K562 (cell line): ENCODE results near the gene ZNF358. TPM values are rescaled to one million over a fixed set of nuclear protein-coding genes. Genes with fewer than 3 reads are reported as not detected.
A peak's percentile ranks its signal among the peaks of the same experiment; 100 is the strongest.

ENCODE experiments used
- ATAC-seq: fragments of 200-7000 bp; cut with Tn5 transposase; 3 replicates; pipeline ENCODE4 v1.9.1; 2020; ENCODE audit warnings: moderate library complexity
- BruUV-seq: library from RNA; stranded (reverse); fragments of 400-500 nt; replicated peaks from 2 replicates; lab custom pipeline; 2021; lab: Mats Ljungman, UMichigan
- CTCF ChIA-PET: fragments of 300-600 bp; formaldehyde crosslinking; extraction: SDS; loops from one replicate; lab custom pipeline; 2021; ENCODE audit warnings: low intra/inter-chr PET ratio; lab: Yijun Ruan, JAX
- POLR2A ChIA-PET: fragments of 300-600, 350-650 bp; sonication (Branson Sonifier 250); formaldehyde crosslinking; extraction: SDS; loops from one replicate; lab custom pipeline; 2021; ENCODE audit warnings: antibody characterized with exemption, inconsistent platforms; lab: Yijun Ruan, JAX
- DNase-seq, 4 experiments: peaks; one replicate each; pipeline versions ENCODE4 v3.0.0 to v3.0.0-alpha.2; 2011 to 2018; ENCODE audit warnings: low spot score in 3 of 4, mixed read lengths in 3 of 4; ENCODE audit errors: extremely low read depth in 1 of 4
- FAIRE-seq: peaks from 2 replicates; lab custom pipeline; 2011; peaks lifted over from hg19 to GRCh38; lab: Jason Lieb, UNC
- H2AFZ ChIP-seq: 2 replicates; pipeline ENCODE4 v1.6.0; 2011; ENCODE audit warnings: low read depth, low read length, control low read depth, inconsistent platforms
- H3K27ac ChIP-seq: fragments of 200-600 bp; 3 replicates; pipeline ENCODE4 v1.8.0; 2011; ENCODE audit warnings: low read depth, mild to moderate bottlenecking, control low read depth, inconsistent platforms, low read length, moderate library complexity, mixed read lengths; ENCODE audit errors: extremely low read depth
- H3K27me3 ChIP-seq, 2 experiments: fragments of 300-600 bp in 1 of 2; 2 replicates in 1 of 2; 3 replicates in 1 of 2; pipeline versions ENCODE4 v1.6.0 to v1.8.0; 2011; ENCODE audit warnings: inconsistent platforms in 2 of 2, low read length in 2 of 2, mild to moderate bottlenecking in 1 of 2, mixed read lengths in 1 of 2, moderate library complexity in 1 of 2; ENCODE audit not compliant: control insufficient read depth in 2 of 2, insufficient read depth in 2 of 2
- H3K36me3 ChIP-seq: fragments of 300-600 bp; 3 replicates; pipeline ENCODE4 v1.8.0; 2011; ENCODE audit warnings: mild to moderate bottlenecking, low read length, inconsistent platforms; ENCODE audit not compliant: control insufficient read depth, insufficient read depth
- H3K4me1 ChIP-seq, 2 experiments: fragments of 200-600 bp in 1 of 2; replicated peaks in 1 of 2; 2 replicates in 1 of 2; 3 replicates in 1 of 2; pipeline versions ENCODE4 v1.5.1 to v1.8.0; 2011; ENCODE audit warnings: inconsistent platforms in 2 of 2, low read length in 2 of 2, mild to moderate bottlenecking in 1 of 2, mixed read lengths in 1 of 2, moderate library complexity in 1 of 2; ENCODE audit not compliant: control insufficient read depth in 2 of 2, insufficient read depth in 2 of 2
- H3K4me2 ChIP-seq: 2 replicates; pipeline ENCODE4 v1.6.1; 2011; ENCODE audit warnings: low read length, control low read depth, inconsistent platforms, mixed read lengths; ENCODE audit not compliant: insufficient read depth
- H3K4me3 ChIP-seq: fragments of 200-600 bp; sonication (generic), shearing (Covaris generic); 2 replicates; pipeline ENCODE4 v1.5.1; 2016; ENCODE audit warnings: control low read depth, inconsistent platforms
- H3K79me2 ChIP-seq: fragments of 200-600 bp; 3 replicates; pipeline ENCODE4 v1.8.0; 2011; ENCODE audit warnings: low read length, inconsistent platforms; ENCODE audit not compliant: control insufficient read depth, insufficient read depth
- H3K9ac ChIP-seq, 2 experiments: 2 replicates each; pipeline versions ENCODE4 v1.6.0 to v1.6.1; 2011; ENCODE audit warnings: low read depth in 2 of 2, low read length in 2 of 2, control low read depth in 1 of 2, inconsistent platforms in 1 of 2, mild to moderate bottlenecking in 1 of 2, mixed read lengths in 1 of 2; ENCODE audit not compliant: insufficient read depth in 1 of 2
- H3K9me1 ChIP-seq: one replicate; pipeline ENCODE4 v1.6.0; 2011; ENCODE audit warnings: inconsistent platforms, mild to moderate bottlenecking, low read length, moderate library complexity; ENCODE audit not compliant: control insufficient read depth, insufficient read depth
- H3K9me3 ChIP-seq: replicated peaks from 2 replicates; pipeline ENCODE4 v1.5.1; 2011; ENCODE audit warnings: low read depth, low read length, inconsistent platforms; ENCODE audit not compliant: control insufficient read depth, insufficient read depth
- H4K20me1 ChIP-seq: replicated peaks from 2 replicates; pipeline ENCODE4 v1.6.1; 2011; ENCODE audit warnings: low read length, inconsistent platforms, mixed read lengths; ENCODE audit not compliant: control insufficient read depth, insufficient read depth
- ADNP ChIP-seq: fragments of 200-800 bp; sonication (Bioruptor generic); IDR thresholded peaks from 2 replicates; pipeline ENCODE4 v1.6.1; 2016; ENCODE audit warnings: missing genetic modification characterization, missing compliant biosample characterization
- BACH1 ChIP-seq: fragments of 200-800 bp; sonication (Bioruptor generic); IDR thresholded peaks from 2 replicates; pipeline ENCODE4 v1.6.1; 2016; ENCODE audit warnings: missing genetic modification characterization, missing compliant biosample characterization
- MIER1 ChIP-seq: fragments of 450-650 bp; IDR thresholded peaks from 2 replicates; pipeline ENCODE4 v1.6.1; 2016; ENCODE audit warnings: antibody characterized with exemption, mild to moderate bottlenecking, low read depth
- MLLT1 ChIP-seq, 2 experiments: fragments of 450-650 bp; IDR thresholded peaks; 2 replicates each; pipeline ENCODE4 v1.6.1; 2016
- NFRKB ChIP-seq: fragments of 450-650 bp; IDR thresholded peaks from 2 replicates; pipeline ENCODE4 v1.6.1; 2016; ENCODE audit warnings: low read depth
- PHTF2 ChIP-seq: fragments of 250-450 bp; sonication (Bioruptor Pico); IDR thresholded peaks from 2 replicates; pipeline ENCODE4 v1.5.0; 2021; ENCODE audit warnings: mild to moderate bottlenecking
- PTRF ChIP-seq: fragments of 450-650 bp; IDR thresholded peaks from 2 replicates; pipeline ENCODE4 v1.6.1; 2016; ENCODE audit warnings: mild to moderate bottlenecking, missing genetic modification characterization, missing compliant biosample characterization
- RFX7 ChIP-seq: fragments of 250-450 bp; sonication (Bioruptor Pico); IDR thresholded peaks from 2 replicates; pipeline ENCODE4 v1.5.1; 2021; ENCODE audit warnings: mild to moderate bottlenecking
- ZBED1 ChIP-seq: IDR thresholded peaks from 2 replicates; pipeline ENCODE4 v1.6.1; 2014
- ZNF583 ChIP-seq: fragments of 250-450 bp; sonication (Bioruptor Pico); IDR thresholded peaks from 2 replicates; pipeline ENCODE4 v1.4.0; 2020
- WGBS: fragments of 100-300 bp; shearing (Covaris generic); methylation state at CpG from one replicate; pipeline ENCODE4 v1.1.6; 2016; ENCODE audit warnings: low coverage, mixed read lengths; ENCODE audit not compliant: insufficient coverage; ENCODE audit errors: missing lambda C conversion rate; 5-methylcytosine and 5-hydroxymethylcytosine counted together
- in situ Hi-C: fragments of 300-500 bp; cut with MboI; formaldehyde crosslinking; loops from 4 replicates; pipeline ENCODE4 v1.15.0; 2018; ENCODE audit warnings: inconsistent platforms, mixed read lengths
- intact Hi-C: fragments of 100-400 bp; cut with micrococcal nuclease; formaldehyde crosslinking; loops from 2 replicates; pipeline ENCODE4 v1.14.2; 2022
- polyA plus RNA-seq, 8 experiments: library from polyadenylated mRNA; depleted of rRNA in 4 of 8; stranded (reverse) in 5 of 8; unstranded in 3 of 8; fragments of >200 nt; fragmentation: Nextera tagmentation in 2 of 8; fragmentation: Illumina TruSeq in 1 of 8; extraction: Ambion mirVana in 2 of 8; extraction: Trizol in 1 of 8; gene quantifications; 2 replicates each; pipeline versions ENCODE4 v1.2.1 to v1.2.3, GENCODE V29; 2011 to 2014; ENCODE audit warnings: inconsistent platforms in 1 of 8, missing spikeins in 1 of 8
- total RNA-seq, 7 experiments: library from RNA; depleted of rRNA in 6 of 7; stranded (reverse); fragments of >200 nt in 6 of 7; fragmentation: Illumina TruSeq in 2 of 7; extraction: Trizol in 2 of 7; gene quantifications; 2 replicates each; pipeline versions ENCODE4 v1.2.1 to v1.2.3, GENCODE V29; 2011 to 2021; ENCODE audit warnings: low replicate concordance in 1 of 7
- TF ChIP-seq, protein P1 (sequence below): fragments of 450-650 bp; IDR thresholded peaks from 2 replicates; pipeline ENCODE4 v1.7.0; 2016; ENCODE audit warnings: borderline replicate concordance
- TF ChIP-seq, protein P2 (sequence below), 3 experiments: fragments of 200-800 bp in 1 of 3; fragments of 250-450 bp in 1 of 3; fragments of 450-650 bp in 1 of 3; sonication (Bioruptor Pico) in 1 of 3; sonication (Bioruptor generic) in 1 of 3; formaldehyde crosslinking in 1 of 3; IDR thresholded peaks; 2 replicates each; pipeline versions ENCODE4 v1.6.1 to v1.8.0; 2016 to 2022; ENCODE audit warnings: mild to moderate bottlenecking in 2 of 3, missing genetic modification characterization in 2 of 3, missing compliant biosample characterization in 1 of 3, moderate library complexity in 1 of 3
- TF ChIP-seq, protein P3 (sequence below): fragments of 450-650 bp; formaldehyde crosslinking; IDR thresholded peaks from 2 replicates; pipeline ENCODE4 v1.4.0; 2020; ENCODE audit warnings: mild to moderate bottlenecking, moderate library complexity

The ZNF358 gene
- total and polyA plus RNA-seq, 9 of the 15 experiments (the other 6 are each of a cell fraction or from before 2014, with no cell fraction given), result 0.04 to 17.2 (median 4.9) TPM

DNA sequence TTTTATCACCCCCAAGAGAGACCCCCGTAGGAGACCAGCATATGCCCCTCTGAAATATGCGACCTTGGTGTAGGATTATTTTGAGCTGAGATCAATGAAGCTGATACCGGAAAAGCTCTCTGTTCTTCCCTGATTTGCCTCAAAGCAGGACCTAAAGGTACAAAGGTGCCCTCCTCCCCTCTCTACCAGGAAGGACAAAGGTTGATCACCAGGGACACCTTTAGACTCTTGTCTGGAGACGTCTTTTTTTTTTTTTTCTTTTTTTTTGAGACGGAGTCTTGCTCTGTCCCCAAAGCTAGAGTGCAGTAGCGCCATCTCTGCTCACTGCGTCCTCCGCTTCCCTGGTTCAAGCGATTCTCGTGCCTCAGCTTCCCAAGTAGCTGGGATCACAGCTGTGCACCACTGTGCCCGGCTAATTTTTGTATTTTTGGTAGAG lies 26.3 kb upstream of the ZNF358 start:
- POLR2A ChIA-PET, result interaction anchor here (0.6 to 1.2 kb wide), 4 partner anchors 9 to 1771 kb away, joined by 3 to 4 read pairs (median 3); no protein-coding TSS in a partner anchor
- peak overlapping the region in 1 of 2 experiments; percentile 82; a peak in 1 of 4 replicates for H3K9ac ChIP-seq
- peak in 1 of 2 experiments; percentile 65; a peak in 2 of 4 replicates for TF ChIP-seq MLLT1 (IDR thresholded peaks at IDR 0.05)
- TF ChIP-seq ADNP (tag), result no peak
- TF ChIP-seq, protein P1, sequence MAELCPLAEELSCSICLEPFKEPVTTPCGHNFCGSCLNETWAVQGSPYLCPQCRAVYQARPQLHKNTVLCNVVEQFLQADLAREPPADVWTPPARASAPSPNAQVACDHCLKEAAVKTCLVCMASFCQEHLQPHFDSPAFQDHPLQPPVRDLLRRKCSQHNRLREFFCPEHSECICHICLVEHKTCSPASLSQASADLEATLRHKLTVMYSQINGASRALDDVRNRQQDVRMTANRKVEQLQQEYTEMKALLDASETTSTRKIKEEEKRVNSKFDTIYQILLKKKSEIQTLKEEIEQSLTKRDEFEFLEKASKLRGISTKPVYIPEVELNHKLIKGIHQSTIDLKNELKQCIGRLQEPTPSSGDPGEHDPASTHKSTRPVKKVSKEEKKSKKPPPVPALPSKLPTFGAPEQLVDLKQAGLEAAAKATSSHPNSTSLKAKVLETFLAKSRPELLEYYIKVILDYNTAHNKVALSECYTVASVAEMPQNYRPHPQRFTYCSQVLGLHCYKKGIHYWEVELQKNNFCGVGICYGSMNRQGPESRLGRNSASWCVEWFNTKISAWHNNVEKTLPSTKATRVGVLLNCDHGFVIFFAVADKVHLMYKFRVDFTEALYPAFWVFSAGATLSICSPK, result no peak
- no peak for TF ChIP-seq ZBED1
- no peak for TF ChIP-seq NFRKB
- TF ChIP-seq RFX7, result no peak
- no peak for TF ChIP-seq ZNF583 (CRISPR knock-in tag)
- TF ChIP-seq MIER1, result no peak
- no peak for TF ChIP-seq BACH1 (tag)
- no peak for TF ChIP-seq PHTF2 (CRISPR knock-in tag)
- TF ChIP-seq, protein P2, sequence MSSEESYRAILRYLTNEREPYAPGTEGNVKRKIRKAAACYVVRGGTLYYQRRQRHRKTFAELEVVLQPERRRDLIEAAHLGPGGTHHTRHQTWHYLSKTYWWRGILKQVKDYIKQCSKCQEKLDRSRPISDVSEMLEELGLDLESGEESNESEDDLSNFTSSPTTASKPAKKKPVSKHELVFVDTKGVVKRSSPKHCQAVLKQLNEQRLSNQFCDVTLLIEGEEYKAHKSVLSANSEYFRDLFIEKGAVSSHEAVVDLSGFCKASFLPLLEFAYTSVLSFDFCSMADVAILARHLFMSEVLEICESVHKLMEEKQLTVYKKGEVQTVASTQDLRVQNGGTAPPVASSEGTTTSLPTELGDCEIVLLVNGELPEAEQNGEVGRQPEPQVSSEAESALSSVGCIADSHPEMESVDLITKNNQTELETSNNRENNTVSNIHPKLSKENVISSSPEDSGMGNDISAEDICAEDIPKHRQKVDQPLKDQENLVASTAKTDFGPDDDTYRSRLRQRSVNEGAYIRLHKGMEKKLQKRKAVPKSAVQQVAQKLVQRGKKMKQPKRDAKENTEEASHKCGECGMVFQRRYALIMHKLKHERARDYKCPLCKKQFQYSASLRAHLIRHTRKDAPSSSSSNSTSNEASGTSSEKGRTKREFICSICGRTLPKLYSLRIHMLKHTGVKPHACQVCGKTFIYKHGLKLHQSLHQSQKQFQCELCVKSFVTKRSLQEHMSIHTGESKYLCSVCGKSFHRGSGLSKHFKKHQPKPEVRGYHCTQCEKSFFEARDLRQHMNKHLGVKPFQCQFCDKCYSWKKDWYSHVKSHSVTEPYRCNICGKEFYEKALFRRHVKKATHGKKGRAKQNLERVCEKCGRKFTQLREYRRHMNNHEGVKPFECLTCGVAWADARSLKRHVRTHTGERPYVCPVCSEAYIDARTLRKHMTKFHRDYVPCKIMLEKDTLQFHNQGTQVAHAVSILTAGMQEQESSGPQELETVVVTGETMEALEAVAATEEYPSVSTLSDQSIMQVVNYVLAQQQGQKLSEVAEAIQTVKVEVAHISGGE (CRISPR knock-in tag; IDR thresholded peaks at IDR 0.05), result no peak
- no peak for TF ChIP-seq PTRF (tag)
- TF ChIP-seq, protein P3, sequence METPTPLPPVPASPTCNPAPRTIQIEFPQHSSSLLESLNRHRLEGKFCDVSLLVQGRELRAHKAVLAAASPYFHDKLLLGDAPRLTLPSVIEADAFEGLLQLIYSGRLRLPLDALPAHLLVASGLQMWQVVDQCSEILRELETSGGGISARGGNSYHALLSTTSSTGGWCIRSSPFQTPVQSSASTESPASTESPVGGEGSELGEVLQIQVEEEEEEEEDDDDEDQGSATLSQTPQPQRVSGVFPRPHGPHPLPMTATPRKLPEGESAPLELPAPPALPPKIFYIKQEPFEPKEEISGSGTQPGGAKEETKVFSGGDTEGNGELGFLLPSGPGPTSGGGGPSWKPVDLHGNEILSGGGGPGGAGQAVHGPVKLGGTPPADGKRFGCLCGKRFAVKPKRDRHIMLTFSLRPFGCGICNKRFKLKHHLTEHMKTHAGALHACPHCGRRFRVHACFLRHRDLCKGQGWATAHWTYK (CRISPR knock-in tag), result no peak

More for the DNA sequence above, 26.3 kb upstream of the ZNF358 start:
- peak overlapping the region; percentile 99 for H2AFZ ChIP-seq
- in situ Hi-C loops (no loop called here), intact Hi-C loops (no loop called here)
- DNase-seq (peak in 1 of 4 experiments; percentile 43), ATAC-seq (peak; percentile 16; the same call in 1 of the 3 replicates), FAIRE-seq (no peak)
- peaks cover 2% of the 10 kb centered on the region; the same call in 1 of the 3 replicates for H3K79me2 ChIP-seq
- no peaks in the 10 kb centered on the region for H4K20me1 ChIP-seq
- BruUV-seq, result no TSS peak
- 44% methylated on average over 4 of the region's 11 CpGs for WGBS
- no peaks in the 10 kb centered on the region for H3K27me3 ChIP-seq
- CTCF ChIA-PET, result interaction anchor here (0.7 kb wide), 1 partner anchor 46 kb away, joined by 3 read pairs; no protein-coding TSS in a partner anchor
- H3K27ac ChIP-seq, result peak overlapping the region; percentile 75
- no peaks in the 10 kb centered on the region for H3K9me1 ChIP-seq
- peak overlapping the region; percentile 90 for H3K4me2 ChIP-seq
- no peaks in the 10 kb centered on the region for H3K36me3 ChIP-seq
- peaks cover 15 to 23% of the 10 kb centered on the region in 2 experiments for H3K4me1 ChIP-seq
- no peaks in the 10 kb centered on the region; the same call in 1 of the 2 replicates for H3K9me3 ChIP-seq
- no peak overlapping the region for H3K4me3 ChIP-seq
